GM23338 (cell line): ENCODE measurements around the gene SUCLG2. TPM values are rescaled to one million over a fixed set of nuclear protein-coding genes. Genes with fewer than 3 reads are reported as not detected.
"Not testable (repeated sequence)": the region's sequence is repeated elsewhere in the genome, so short reads cannot be mapped to it uniquely, and the experiment has no call there.

Experiments used
- ATAC-seq: fragments of 200-7000 bp; cut with Tn5 transposase; 3 replicates; pipeline ENCODE4 v1.9.1; 2020
- DNase-seq: peaks from one replicate; pipeline ENCODE4 v3.0.0-alpha.2; 2015; ENCODE audit warnings: low spot score
- H2AFZ ChIP-seq: fragments of 200-600 bp; sonication (generic); 2 replicates; pipeline ENCODE4 v1.8.0; 2016; ENCODE audit warnings: antibody characterized with exemption, mild to moderate bottlenecking, moderate library complexity
- H3F3A ChIP-seq: fragments of 200-600 bp; sonication (generic); replicated peaks from 2 replicates; pipeline ENCODE4 v1.8.0; 2017; ENCODE audit warnings: antibody characterized with exemption, mixed run types, low read depth
- H3K27ac ChIP-seq: fragments of 200-600 bp; sonication (generic); 2 replicates; pipeline ENCODE4 v1.6.1; 2016; ENCODE audit warnings: low read depth
- H3K27me3 ChIP-seq: fragments of 200-600 bp; sonication (generic); 2 replicates; pipeline ENCODE4 v1.8.0; 2016; ENCODE audit warnings: mild to moderate bottlenecking, mixed run types, moderate library complexity; ENCODE audit not compliant: insufficient read depth
- H3K36me3 ChIP-seq: fragments of 200-600 bp; sonication (generic); 2 replicates; pipeline ENCODE4 v1.8.0; 2016; ENCODE audit warnings: mild to moderate bottlenecking; ENCODE audit not compliant: insufficient read depth
- H3K4me1 ChIP-seq: fragments of 200-600 bp; sonication (generic); 2 replicates; pipeline ENCODE4 v1.8.0; 2016; ENCODE audit warnings: mild to moderate bottlenecking, moderate library complexity; ENCODE audit not compliant: insufficient read depth
- H3K4me2 ChIP-seq: fragments of 200-600 bp; sonication (generic); 2 replicates; pipeline ENCODE4 v1.7.1; 2017; ENCODE audit warnings: mixed run types
- H3K4me3 ChIP-seq: fragments of 200-600 bp; sonication (generic); 2 replicates; pipeline ENCODE4 v1.6.1; 2016; ENCODE audit warnings: mixed run types
- H3K79me2 ChIP-seq: fragments of 200-600 bp; sonication (generic); replicated peaks from 2 replicates; pipeline ENCODE4 v1.8.0; 2017; ENCODE audit warnings: mild to moderate bottlenecking; ENCODE audit not compliant: insufficient read depth
- H3K9me2 ChIP-seq: fragments of 200-600 bp; sonication (generic); 2 replicates; pipeline ENCODE4 v1.8.0; 2017; ENCODE audit not compliant: insufficient read depth
- H4K20me1 ChIP-seq: fragments of 200-600 bp; sonication (generic); replicated peaks from 2 replicates; pipeline ENCODE4 v1.8.0; 2017; ENCODE audit warnings: mild to moderate bottlenecking; ENCODE audit not compliant: insufficient read depth
- H3K27ac Mint-ChIP-seq: 2 replicates; pipeline ENCODE4 v1.8.0; 2020; ENCODE audit warnings: inconsistent platforms, mild to moderate bottlenecking, moderate library complexity, mixed read lengths
- H3K27me3 Mint-ChIP-seq: 3 replicates; pipeline ENCODE4 v1.8.0; 2022; ENCODE audit warnings: low read depth, mild to moderate bottlenecking, moderate library complexity, mixed read lengths, inconsistent platforms; ENCODE audit not compliant: insufficient read depth, poor library complexity
- H3K36me3 Mint-ChIP-seq: 3 replicates; pipeline ENCODE4 v1.8.0; 2021; ENCODE audit warnings: low read depth, mild to moderate bottlenecking, inconsistent platforms, moderate library complexity, mixed read lengths
- H3K4me1 Mint-ChIP-seq: 3 replicates; pipeline ENCODE4 v1.8.0; 2020; ENCODE audit warnings: mild to moderate bottlenecking, inconsistent platforms, mixed read lengths
- H3K4me3 Mint-ChIP-seq: 3 replicates; pipeline ENCODE4 v1.8.0; 2021; ENCODE audit warnings: moderate library complexity, mild to moderate bottlenecking, inconsistent platforms, mixed read lengths
- H3K9me3 Mint-ChIP-seq: 3 replicates; pipeline ENCODE4 v1.8.0; 2020; ENCODE audit warnings: moderate library complexity, mild to moderate bottlenecking, inconsistent platforms, mixed read lengths
- EZH2 ChIP-seq: fragments of 200-600 bp; sonication (generic); IDR thresholded peaks from one replicate; pipeline ENCODE4 v1.8.0; 2017; ENCODE audit warnings: antibody characterized with exemption, mild to moderate bottlenecking, low read depth; ENCODE audit not compliant: unreplicated experiment
- EZH2phosphoT487 ChIP-seq: fragments of 200-600 bp; sonication (generic); IDR thresholded peaks from one replicate; pipeline ENCODE4 v1.8.1; 2018; ENCODE audit warnings: antibody characterized with exemption; ENCODE audit not compliant: unreplicated experiment
- JUNB ChIP-seq: IDR thresholded peaks from one replicate; pipeline ENCODE4 v1.6.1; 2016; ENCODE audit warnings: antibody characterized with exemption; ENCODE audit not compliant: unreplicated experiment
- NANOG ChIP-seq: IDR thresholded peaks from 2 replicates; pipeline ENCODE4 v1.6.1; 2016; ENCODE audit warnings: antibody characterized with exemption, borderline replicate concordance
- POLR2AphosphoS5 ChIP-seq: IDR thresholded peaks from 2 replicates; pipeline ENCODE4 v1.6.1; 2016; ENCODE audit warnings: antibody characterized with exemption, low read depth
- STAT1 ChIP-seq: IDR thresholded peaks from one replicate; pipeline ENCODE4 v1.6.1; 2016; ENCODE audit warnings: antibody characterized with exemption; ENCODE audit not compliant: unreplicated experiment
- ZNF114 ChIP-seq: fragments of 250-450 bp; sonication (Bioruptor Pico); IDR thresholded peaks from 2 replicates; pipeline ENCODE4 v1.5.0; 2020; ENCODE audit warnings: mild to moderate bottlenecking, moderate library complexity
- ZNF331 ChIP-seq: fragments of 250-450 bp; sonication (Bioruptor Pico); IDR thresholded peaks from 2 replicates; pipeline ENCODE4 v1.5.0; 2020; ENCODE audit warnings: low read depth, mild to moderate bottlenecking, moderate library complexity
- polyA plus RNA-seq: library from polyadenylated mRNA; unstranded; fragments of >200 nt; fragmentation: Nextera tagmentation; extraction: Ambion mirVana; gene quantifications from 2 replicates; pipeline ENCODE4 v1.2.1, GENCODE V29; 2016
- total RNA-seq: library from RNA; depleted of rRNA; stranded (reverse); fragments of >200 nt; shearing (Covaris generic); gene quantifications from 2 replicates; pipeline ENCODE4 v1.2.3, GENCODE V29; 2014
- TF ChIP-seq, protein P1 (sequence below): IDR thresholded peaks from one replicate; pipeline ENCODE4 v1.6.1; 2018; ENCODE audit warnings: antibody characterized with exemption; ENCODE audit not compliant: unreplicated experiment
- TF ChIP-seq, protein P2 (sequence below): IDR thresholded peaks from 2 replicates; pipeline ENCODE4 v1.6.1; 2016; ENCODE audit warnings: antibody characterized with exemption
- TF ChIP-seq, protein P3 (sequence below), 2 experiments: fragments of 200-600 bp in 1 of 2; sonication (generic) in 1 of 2; conservative IDR thresholded peaks; 2 replicates each; pipeline versions ENCODE4 v1.5.1 to v1.6.1; 2016 to 2017; ENCODE audit warnings: antibody characterized with exemption in 2 of 2, low read depth in 2 of 2, mild to moderate bottlenecking in 2 of 2, moderate library complexity in 1 of 2

Gene SUCLG2
- total and polyA plus RNA-seq, 2 experiments from 2014 or later: 29.3 to 39.0 TPM

DNA sequence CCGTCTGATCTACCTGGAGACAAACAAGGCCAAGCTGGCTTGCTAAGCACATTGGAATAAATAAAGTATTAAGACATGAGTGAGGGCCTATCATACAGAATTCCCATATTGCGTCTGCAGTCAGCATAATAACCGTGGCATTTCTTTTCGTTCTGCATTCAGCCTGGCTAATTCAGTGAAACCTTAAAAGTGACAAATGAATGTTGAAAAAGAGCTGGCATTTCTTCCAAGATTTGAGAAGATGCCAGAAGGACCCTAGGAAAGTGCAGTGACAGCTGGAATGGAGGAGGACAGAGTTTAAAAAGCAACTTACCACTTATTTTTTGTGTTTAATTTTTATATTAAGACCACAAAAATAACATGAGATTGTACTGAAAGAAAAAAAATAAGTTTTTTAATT, 67.1 kb downstream of the SUCLG2 start:
- Histone ChIP-seq H3K27me3 (no peaks in the 10 kb centered on the region), H3K79me2 (0 out of 2 replicates have a peak, but pooled peaks cover 6% of the 10 kb centered on the region), H3F3A (no peaks in the 10 kb centered on the region), H2AFZ (no peak overlapping the region), H3K4me2 (no peak overlapping the region), H3K27ac (no peak overlapping the region), H3K4me1 (no peaks in the 10 kb centered on the region), H3K36me3 (no peaks in the 10 kb centered on the region; the same call in 1 of the 2 replicates), H3K9me2 (0 out of 2 replicates have a peak, but pooled peaks cover 2% of the 10 kb centered on the region), H3K4me3 (no peak overlapping the region), H4K20me1 (no peaks in the 10 kb centered on the region)
- peaks cover 15% of the 10 kb centered on the region for H3K36me3 Mint-ChIP-seq
- H3K27ac Mint-ChIP-seq: no peak overlapping the region
- H3K9me3 Mint-ChIP-seq: no peaks in the 10 kb centered on the region
- TF ChIP-seq ZNF114 (CRISPR knock-in tag): no peak
- DNase-seq (no peak), ATAC-seq (no peak)
- H3K4me3 Mint-ChIP-seq: no peak overlapping the region
- H3K27me3 Mint-ChIP-seq: no peaks in the 10 kb centered on the region
- H3K4me1 Mint-ChIP-seq: peaks cover 8% of the 10 kb centered on the region; the same call in 2 of the 3 replicates

DNA sequence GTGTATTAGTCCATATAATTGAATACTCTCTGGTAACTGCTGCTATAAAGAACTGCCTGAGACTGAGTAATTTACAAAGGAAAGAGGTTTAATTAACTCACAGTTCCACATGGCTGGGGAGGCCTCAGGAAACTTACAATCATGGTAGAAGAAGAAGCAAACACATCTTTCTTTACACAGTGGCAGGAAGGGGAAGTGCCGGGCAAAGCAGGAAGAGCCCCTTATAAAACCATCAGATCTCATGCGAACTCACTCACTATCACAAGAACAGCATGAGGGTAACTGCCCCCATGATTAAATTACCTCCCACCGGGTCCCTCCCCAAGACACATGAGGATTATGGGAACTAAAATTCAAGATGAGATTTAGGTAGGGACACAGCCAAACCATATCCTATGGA, 69.8 kb downstream of the SUCLG2 start:
- H3K9me3 Mint-ChIP-seq, DNase-seq: not testable (repeated sequence)

DNA sequence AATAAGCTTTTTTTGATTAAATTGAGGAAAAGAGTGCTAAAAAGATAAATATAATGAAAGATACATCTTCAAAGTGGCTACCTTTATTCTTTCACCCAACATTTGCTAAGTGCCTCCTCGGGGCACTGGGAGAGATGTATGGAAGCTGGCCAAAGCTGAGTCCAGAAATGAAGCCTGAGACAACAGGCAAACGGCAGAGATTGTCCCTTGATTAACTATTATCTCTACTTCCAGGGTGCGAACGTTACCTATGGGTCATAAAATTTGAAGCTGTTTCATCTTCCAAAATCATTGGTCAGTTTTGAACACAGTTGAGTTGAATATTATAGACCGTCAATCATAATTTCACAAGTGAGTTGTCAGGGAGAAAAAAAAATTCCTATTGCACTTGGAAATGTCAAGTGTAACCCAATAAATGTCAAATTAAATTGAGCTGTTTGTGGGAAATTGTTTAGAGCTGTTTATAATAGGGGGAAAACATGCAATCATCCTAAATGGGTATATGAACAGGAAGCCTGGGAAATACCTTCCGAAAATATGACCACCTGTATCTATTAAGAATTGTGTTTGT, 73.9 kb downstream of the SUCLG2 start:
- H3K36me3 ChIP-seq: no peaks in the 10 kb centered on the region; the same call in 1 of the 2 replicates
- no peaks in the 10 kb centered on the region for H3K4me1 ChIP-seq
- H3K27ac Mint-ChIP-seq: no peak overlapping the region
- no peaks in the 10 kb centered on the region for H3F3A ChIP-seq
- H3K27me3 Mint-ChIP-seq: peaks cover 4% of the 10 kb centered on the region
- no peak overlapping the region for H3K27ac ChIP-seq
- 0 out of 2 replicates have a peak, but pooled peaks cover 2% of the 10 kb centered on the region for H3K9me2 ChIP-seq
- ATAC-seq (no peak), DNase-seq (no peak)
- H3K79me2 ChIP-seq: no peaks in the 10 kb centered on the region
- no peaks in the 10 kb centered on the region for H3K9me3 Mint-ChIP-seq
- H3K4me1 Mint-ChIP-seq: peaks cover 8% of the 10 kb centered on the region
- H2AFZ ChIP-seq: no peak overlapping the region
- H3K4me3 Mint-ChIP-seq: no peak overlapping the region
- H4K20me1 ChIP-seq: no peaks in the 10 kb centered on the region
- no peak overlapping the region for H3K4me2 ChIP-seq
- no peaks in the 10 kb centered on the region for H3K36me3 Mint-ChIP-seq
- no peaks in the 10 kb centered on the region for H3K27me3 ChIP-seq
- no peak overlapping the region for H3K4me3 ChIP-seq
- TF ChIP-seq, protein P1, sequence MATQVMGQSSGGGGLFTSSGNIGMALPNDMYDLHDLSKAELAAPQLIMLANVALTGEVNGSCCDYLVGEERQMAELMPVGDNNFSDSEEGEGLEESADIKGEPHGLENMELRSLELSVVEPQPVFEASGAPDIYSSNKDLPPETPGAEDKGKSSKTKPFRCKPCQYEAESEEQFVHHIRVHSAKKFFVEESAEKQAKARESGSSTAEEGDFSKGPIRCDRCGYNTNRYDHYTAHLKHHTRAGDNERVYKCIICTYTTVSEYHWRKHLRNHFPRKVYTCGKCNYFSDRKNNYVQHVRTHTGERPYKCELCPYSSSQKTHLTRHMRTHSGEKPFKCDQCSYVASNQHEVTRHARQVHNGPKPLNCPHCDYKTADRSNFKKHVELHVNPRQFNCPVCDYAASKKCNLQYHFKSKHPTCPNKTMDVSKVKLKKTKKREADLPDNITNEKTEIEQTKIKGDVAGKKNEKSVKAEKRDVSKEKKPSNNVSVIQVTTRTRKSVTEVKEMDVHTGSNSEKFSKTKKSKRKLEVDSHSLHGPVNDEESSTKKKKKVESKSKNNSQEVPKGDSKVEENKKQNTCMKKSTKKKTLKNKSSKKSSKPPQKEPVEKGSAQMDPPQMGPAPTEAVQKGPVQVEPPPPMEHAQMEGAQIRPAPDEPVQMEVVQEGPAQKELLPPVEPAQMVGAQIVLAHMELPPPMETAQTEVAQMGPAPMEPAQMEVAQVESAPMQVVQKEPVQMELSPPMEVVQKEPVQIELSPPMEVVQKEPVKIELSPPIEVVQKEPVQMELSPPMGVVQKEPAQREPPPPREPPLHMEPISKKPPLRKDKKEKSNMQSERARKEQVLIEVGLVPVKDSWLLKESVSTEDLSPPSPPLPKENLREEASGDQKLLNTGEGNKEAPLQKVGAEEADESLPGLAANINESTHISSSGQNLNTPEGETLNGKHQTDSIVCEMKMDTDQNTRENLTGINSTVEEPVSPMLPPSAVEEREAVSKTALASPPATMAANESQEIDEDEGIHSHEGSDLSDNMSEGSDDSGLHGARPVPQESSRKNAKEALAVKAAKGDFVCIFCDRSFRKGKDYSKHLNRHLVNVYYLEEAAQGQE: no peak
- TF ChIP-seq STAT1 (no peak), EZH2phosphoT487 (no peak), ZNF331 (CRISPR knock-in tag) (no peak), NANOG (no peak), JUNB (no peak), POLR2AphosphoS5 (no peak), EZH2 (no peak)
- TF ChIP-seq, protein P2, sequence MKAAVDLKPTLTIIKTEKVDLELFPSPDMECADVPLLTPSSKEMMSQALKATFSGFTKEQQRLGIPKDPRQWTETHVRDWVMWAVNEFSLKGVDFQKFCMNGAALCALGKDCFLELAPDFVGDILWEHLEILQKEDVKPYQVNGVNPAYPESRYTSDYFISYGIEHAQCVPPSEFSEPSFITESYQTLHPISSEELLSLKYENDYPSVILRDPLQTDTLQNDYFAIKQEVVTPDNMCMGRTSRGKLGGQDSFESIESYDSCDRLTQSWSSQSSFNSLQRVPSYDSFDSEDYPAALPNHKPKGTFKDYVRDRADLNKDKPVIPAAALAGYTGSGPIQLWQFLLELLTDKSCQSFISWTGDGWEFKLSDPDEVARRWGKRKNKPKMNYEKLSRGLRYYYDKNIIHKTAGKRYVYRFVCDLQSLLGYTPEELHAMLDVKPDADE: no peak
- TF ChIP-seq, protein P3, sequence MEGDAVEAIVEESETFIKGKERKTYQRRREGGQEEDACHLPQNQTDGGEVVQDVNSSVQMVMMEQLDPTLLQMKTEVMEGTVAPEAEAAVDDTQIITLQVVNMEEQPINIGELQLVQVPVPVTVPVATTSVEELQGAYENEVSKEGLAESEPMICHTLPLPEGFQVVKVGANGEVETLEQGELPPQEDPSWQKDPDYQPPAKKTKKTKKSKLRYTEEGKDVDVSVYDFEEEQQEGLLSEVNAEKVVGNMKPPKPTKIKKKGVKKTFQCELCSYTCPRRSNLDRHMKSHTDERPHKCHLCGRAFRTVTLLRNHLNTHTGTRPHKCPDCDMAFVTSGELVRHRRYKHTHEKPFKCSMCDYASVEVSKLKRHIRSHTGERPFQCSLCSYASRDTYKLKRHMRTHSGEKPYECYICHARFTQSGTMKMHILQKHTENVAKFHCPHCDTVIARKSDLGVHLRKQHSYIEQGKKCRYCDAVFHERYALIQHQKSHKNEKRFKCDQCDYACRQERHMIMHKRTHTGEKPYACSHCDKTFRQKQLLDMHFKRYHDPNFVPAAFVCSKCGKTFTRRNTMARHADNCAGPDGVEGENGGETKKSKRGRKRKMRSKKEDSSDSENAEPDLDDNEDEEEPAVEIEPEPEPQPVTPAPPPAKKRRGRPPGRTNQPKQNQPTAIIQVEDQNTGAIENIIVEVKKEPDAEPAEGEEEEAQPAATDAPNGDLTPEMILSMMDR (conservative IDR thresholded peaks at IDR 0.05; ENCODE audit: low read depth in 2 of 2): no peak

More for the DNA sequence above, 69.8 kb downstream of the SUCLG2 start:
- H3K4me3 Mint-ChIP-seq, H3K27me3 ChIP-seq, H3K4me2 ChIP-seq, ATAC-seq, H3K4me3 ChIP-seq, H3K36me3 ChIP-seq, H3K4me1 ChIP-seq, H2AFZ ChIP-seq, H3F3A ChIP-seq, H3K27ac ChIP-seq, H3K9me2 ChIP-seq, H4K20me1 ChIP-seq, H3K36me3 Mint-ChIP-seq, H3K79me2 ChIP-seq, H3K4me1 Mint-ChIP-seq, H3K27me3 Mint-ChIP-seq, H3K27ac Mint-ChIP-seq: not testable (repeated sequence)
